Measurements from ENCODE around the gene CCDC88B.

- no peak for TF ChIP-seq POLR2A (IDR thresholded peaks at IDR 0.05; ENCODE audit: low read depth, low read length)
- TF ChIP-seq POLR2AphosphoS5 (IDR thresholded peaks at IDR 0.05; ENCODE audit: low read depth, low read length), result no peak
Observed at GRCh38 chr11:64355078-64355940, 15.3 kb downstream of the CCDC88B start.
